MM.1S (cell line): ENCODE measurements around the gene RHOA.
"Not testable (repeated sequence)": the region's sequence is repeated elsewhere in the genome, so short reads cannot be mapped to it uniquely, and the experiment has no call there.

Experiments used
- DNase-seq: peaks from one replicate; pipeline ENCODE4 v3.0.0-alpha.2; 2015
- H2AFZ ChIP-seq: fragments of 300-600 bp; sonication (generic); 2 replicates; pipeline ENCODE4 v1.6.0; 2016; ENCODE audit warnings: antibody characterized with exemption, low read length
- H3F3A ChIP-seq: fragments of 300-600 bp; sonication (generic); 2 replicates; pipeline ENCODE4 v1.6.1; 2016; ENCODE audit warnings: mild to moderate bottlenecking, antibody characterized with exemption, low read length, moderate library complexity, mixed read lengths; ENCODE audit not compliant: insufficient read depth
- H3K27ac ChIP-seq: fragments of 300-600 bp; sonication (generic); 2 replicates; pipeline ENCODE4 v1.5.1; 2016; ENCODE audit warnings: mild to moderate bottlenecking, low read length
- H3K27me3 ChIP-seq: fragments of 300-600 bp; sonication (generic); replicated peaks from 2 replicates; pipeline ENCODE4 v1.6.0; 2016; ENCODE audit warnings: low read length; ENCODE audit not compliant: insufficient read depth
- H3K36me3 ChIP-seq: fragments of 300-600 bp; sonication (generic); replicated peaks from 2 replicates; pipeline ENCODE4 v1.6.1; 2016; ENCODE audit warnings: mild to moderate bottlenecking, low read length, mixed read lengths; ENCODE audit not compliant: insufficient read depth
- H3K4me1 ChIP-seq: fragments of 300-600 bp; sonication (generic); 2 replicates; pipeline ENCODE4 v1.6.1; 2016; ENCODE audit warnings: low read length, mixed read lengths
- H3K4me2 ChIP-seq: fragments of 300-600 bp; sonication (generic); 2 replicates; pipeline ENCODE4 v1.6.0; 2016; ENCODE audit warnings: low read depth, low read length
- H3K4me3 ChIP-seq: fragments of 300-600 bp; sonication (generic); 2 replicates; pipeline ENCODE4 v1.5.1; 2016; ENCODE audit warnings: low read length, mixed read lengths
- H3K79me2 ChIP-seq: fragments of 300-600 bp; sonication (generic); 2 replicates; pipeline ENCODE4 v1.6.1; 2016; ENCODE audit warnings: mixed run types, low read length, mixed read lengths
- H3K9ac ChIP-seq: fragments of 300-600 bp; sonication (generic); 2 replicates; pipeline ENCODE4 v1.6.1; 2016; ENCODE audit warnings: low read length, mixed read lengths
- H3K9me2 ChIP-seq: fragments of 300-600 bp; sonication (generic); replicated peaks from 2 replicates; pipeline ENCODE4 v1.6.1; 2016; ENCODE audit warnings: mild to moderate bottlenecking, low read length, mixed read lengths; ENCODE audit not compliant: insufficient read depth
- H3K9me3 ChIP-seq: fragments of 300-600 bp; sonication (generic); replicated peaks from 2 replicates; pipeline ENCODE4 v1.6.1; 2016; ENCODE audit warnings: mild to moderate bottlenecking, low read length, mixed read lengths; ENCODE audit not compliant: insufficient read depth
- H4K20me1 ChIP-seq: fragments of 300-600 bp; sonication (generic); 2 replicates; pipeline ENCODE4 v1.6.1; 2016; ENCODE audit warnings: mild to moderate bottlenecking, low read length, moderate library complexity, mixed read lengths; ENCODE audit not compliant: insufficient read depth
- EZH2 ChIP-seq: fragments of 300-600 bp; sonication (generic); optimal IDR thresholded peaks from 2 replicates; pipeline ENCODE3; 2017; ENCODE audit warnings: low read depth, mild to moderate bottlenecking, antibody characterized with exemption, low read length, mixed read lengths
- EZH2phosphoT487 ChIP-seq: fragments of 300-600 bp; sonication (generic); IDR thresholded peaks from 2 replicates; pipeline ENCODE4 v1.6.1; 2018; ENCODE audit warnings: antibody characterized with exemption, low read length
- TF ChIP-seq, protein P1 (sequence below): fragments of 300-600 bp; sonication (generic); IDR thresholded peaks from 2 replicates; pipeline ENCODE4 v1.5.1; 2016; ENCODE audit warnings: antibody characterized with exemption, low read length, mixed read lengths

The RHOA gene

DNA sequence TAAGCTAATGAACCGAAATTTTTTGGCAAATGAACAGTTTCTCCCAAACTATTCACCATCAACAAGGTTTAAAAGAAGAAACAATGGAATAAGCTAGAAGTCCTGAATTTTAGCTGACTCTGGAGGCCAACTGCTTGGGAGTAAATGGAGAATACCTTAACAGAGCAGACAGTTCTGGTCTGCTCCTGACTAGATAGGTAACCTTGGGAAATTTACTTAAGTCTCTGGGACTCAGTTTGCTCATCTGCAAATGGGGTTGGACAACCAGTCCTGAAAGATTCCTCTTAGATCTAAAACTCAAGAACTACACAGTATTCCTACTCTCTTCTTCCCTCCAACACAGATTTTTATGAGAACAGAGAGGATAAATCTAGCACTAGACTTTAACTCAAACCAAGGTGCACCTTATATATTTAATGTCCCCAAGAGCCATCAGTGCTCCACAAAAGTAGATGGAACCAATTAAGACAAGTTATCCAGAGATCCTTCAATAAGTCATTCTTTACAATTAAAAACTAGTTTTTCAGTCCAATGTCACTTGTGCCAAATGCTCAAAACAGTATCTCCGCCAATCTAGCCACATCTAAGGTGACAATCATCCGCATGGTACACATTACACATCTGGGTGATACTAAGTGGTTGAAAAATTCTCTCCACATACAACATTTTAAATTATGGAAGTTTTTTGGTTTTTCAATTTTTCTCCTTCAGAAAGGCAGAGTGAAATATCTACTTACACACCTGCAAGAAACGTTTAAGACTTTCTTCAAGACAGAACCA lies 1.5 kb downstream of the RHOA start:
- Histone ChIP-seq H4K20me1 (peaks cover 49% of the 10 kb centered on the region), H3K27ac (no peak overlapping the region), H3K36me3 (no peaks in the 10 kb centered on the region), H3K27me3 (no peaks in the 10 kb centered on the region), H3K79me2 (peaks cover 81% of the 10 kb centered on the region), H3F3A (peaks cover 18% of the 10 kb centered on the region), H3K9ac (peak overlapping the region; percentile 86), H3K4me2 (peak overlapping the region; percentile 74), H3K9me2 (no peaks in the 10 kb centered on the region), H3K4me1 (peaks cover 28% of the 10 kb centered on the region), H3K4me3 (peak overlapping the region; percentile 94), H2AFZ (no peak overlapping the region), H3K9me3 (no peaks in the 10 kb centered on the region)
- DNase-seq = no peak
- TF ChIP-seq EZH2 (no peak), EZH2phosphoT487 (no peak)
- TF ChIP-seq, protein P1, sequence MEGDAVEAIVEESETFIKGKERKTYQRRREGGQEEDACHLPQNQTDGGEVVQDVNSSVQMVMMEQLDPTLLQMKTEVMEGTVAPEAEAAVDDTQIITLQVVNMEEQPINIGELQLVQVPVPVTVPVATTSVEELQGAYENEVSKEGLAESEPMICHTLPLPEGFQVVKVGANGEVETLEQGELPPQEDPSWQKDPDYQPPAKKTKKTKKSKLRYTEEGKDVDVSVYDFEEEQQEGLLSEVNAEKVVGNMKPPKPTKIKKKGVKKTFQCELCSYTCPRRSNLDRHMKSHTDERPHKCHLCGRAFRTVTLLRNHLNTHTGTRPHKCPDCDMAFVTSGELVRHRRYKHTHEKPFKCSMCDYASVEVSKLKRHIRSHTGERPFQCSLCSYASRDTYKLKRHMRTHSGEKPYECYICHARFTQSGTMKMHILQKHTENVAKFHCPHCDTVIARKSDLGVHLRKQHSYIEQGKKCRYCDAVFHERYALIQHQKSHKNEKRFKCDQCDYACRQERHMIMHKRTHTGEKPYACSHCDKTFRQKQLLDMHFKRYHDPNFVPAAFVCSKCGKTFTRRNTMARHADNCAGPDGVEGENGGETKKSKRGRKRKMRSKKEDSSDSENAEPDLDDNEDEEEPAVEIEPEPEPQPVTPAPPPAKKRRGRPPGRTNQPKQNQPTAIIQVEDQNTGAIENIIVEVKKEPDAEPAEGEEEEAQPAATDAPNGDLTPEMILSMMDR = no peak

DNA sequence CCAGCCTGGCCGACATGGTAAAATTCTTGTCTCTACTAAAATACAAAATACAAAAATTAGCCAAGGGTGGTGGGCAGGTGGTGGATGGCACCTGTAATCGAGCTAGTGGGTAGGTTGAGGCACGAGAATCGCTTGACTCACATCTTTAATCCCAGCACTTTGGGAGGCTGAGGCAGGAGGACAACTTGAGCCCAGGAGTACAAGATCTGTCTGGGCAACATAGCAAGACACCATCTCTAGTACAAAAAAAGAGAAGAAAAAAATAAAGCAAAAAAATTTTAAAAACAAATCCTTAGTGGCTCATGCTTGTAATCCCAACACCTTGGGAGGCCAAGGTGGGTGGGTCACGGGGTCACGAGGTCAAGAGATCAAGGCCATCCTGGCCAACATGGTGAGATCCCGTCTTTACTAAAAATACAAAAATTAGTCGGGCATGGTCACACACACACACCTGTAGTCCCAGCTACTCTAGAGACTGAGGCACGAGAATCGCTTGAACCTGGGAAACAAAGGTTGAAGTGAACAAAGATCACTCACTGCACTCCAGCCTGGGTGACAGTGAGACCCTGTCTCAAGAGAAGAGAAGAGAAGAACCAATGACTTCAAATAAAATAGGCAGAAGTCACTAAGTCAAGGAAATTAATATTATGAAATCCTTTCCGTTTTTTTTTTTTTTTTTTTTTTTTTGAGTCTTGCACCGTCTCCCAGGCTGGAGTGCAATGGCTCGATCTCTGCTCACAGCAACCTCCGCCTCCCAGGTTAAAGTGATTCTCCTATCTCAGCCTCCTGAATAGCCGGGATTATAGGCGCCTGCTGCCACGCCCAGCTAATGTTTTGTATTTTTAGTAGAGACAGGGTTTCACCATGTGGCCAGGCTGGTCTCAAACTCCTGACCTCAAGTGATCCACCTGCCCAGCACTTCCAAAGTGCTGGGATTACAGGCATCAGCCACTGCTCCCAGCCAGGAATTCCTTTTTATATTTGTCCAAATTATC lies 4.9 kb downstream of the RHOA start:
- Histone ChIP-seq H3K4me2 (no peak overlapping the region), H3K27ac (no peak overlapping the region), H3K36me3 (no peaks in the 10 kb centered on the region; the same call in 1 of the 2 replicates), H3F3A (peaks cover 10% of the 10 kb centered on the region; the same call in 1 of the 2 replicates), H3K4me3 (no peak overlapping the region), H3K27me3 (no peaks in the 10 kb centered on the region), H3K9me3 (no peaks in the 10 kb centered on the region), H3K9ac (no peak overlapping the region), H3K9me2 (no peaks in the 10 kb centered on the region), H4K20me1 (peaks cover 67% of the 10 kb centered on the region), H2AFZ (no peak overlapping the region), H3K4me1 (peaks cover 11% of the 10 kb centered on the region), H3K79me2 (peaks cover 96% of the 10 kb centered on the region)
- DNase-seq = no peak
- TF ChIP-seq, protein P1 = no peak
- TF ChIP-seq EZH2phosphoT487 = no peak
- TF ChIP-seq EZH2 = no peak

DNA sequence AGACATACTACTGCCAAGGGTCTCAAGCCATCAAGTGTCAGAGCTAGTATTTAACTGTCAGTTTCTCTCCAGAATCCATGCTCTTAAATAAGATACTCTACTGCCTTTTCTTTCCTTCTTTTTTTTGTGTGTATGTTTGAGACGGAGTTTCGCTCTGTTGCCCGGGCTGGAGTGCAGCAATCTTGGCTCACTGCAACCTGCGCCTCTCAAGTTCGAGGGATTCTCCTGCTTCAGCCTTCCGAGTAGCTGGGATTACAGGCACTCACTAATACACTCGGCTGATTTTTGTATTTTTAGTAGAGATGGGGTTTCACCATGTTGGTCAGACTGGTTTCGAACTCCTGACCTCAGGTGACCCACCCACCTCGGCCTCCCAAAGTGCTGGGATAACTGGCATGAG lies 6.2 kb downstream of the RHOA start:
- Histone ChIP-seq H3F3A (peaks cover 10% of the 10 kb centered on the region; the same call in 1 of the 2 replicates), H3K79me2 (peaks cover 100% of the 10 kb centered on the region), H4K20me1 (peaks cover 75% of the 10 kb centered on the region), H3K4me1 (peaks cover 11% of the 10 kb centered on the region)
- not testable (repeated sequence) for H3K36me3 ChIP-seq, H3K4me3 ChIP-seq, H3K9ac ChIP-seq, H2AFZ ChIP-seq, H3K9me3 ChIP-seq, H3K9me2 ChIP-seq, H3K27ac ChIP-seq, DNase-seq, H3K27me3 ChIP-seq, H3K4me2 ChIP-seq
